GM18508 (cell line): ENCODE measurements around the gene UTF1.
"Not testable (repeated sequence)": the region's sequence is repeated elsewhere in the genome, so short reads cannot be mapped to it uniquely, and the experiment has no call there.

ENCODE experiments used
- ATAC-seq: cut with Tn5 transposase; IDR thresholded peaks from one replicate; pipeline ENCODE4 v1.9.1; 2021; ENCODE audit warnings: moderate number of reproducible peaks; ENCODE audit not compliant: insufficient read depth, unreplicated experiment

Gene UTF1

DNA sequence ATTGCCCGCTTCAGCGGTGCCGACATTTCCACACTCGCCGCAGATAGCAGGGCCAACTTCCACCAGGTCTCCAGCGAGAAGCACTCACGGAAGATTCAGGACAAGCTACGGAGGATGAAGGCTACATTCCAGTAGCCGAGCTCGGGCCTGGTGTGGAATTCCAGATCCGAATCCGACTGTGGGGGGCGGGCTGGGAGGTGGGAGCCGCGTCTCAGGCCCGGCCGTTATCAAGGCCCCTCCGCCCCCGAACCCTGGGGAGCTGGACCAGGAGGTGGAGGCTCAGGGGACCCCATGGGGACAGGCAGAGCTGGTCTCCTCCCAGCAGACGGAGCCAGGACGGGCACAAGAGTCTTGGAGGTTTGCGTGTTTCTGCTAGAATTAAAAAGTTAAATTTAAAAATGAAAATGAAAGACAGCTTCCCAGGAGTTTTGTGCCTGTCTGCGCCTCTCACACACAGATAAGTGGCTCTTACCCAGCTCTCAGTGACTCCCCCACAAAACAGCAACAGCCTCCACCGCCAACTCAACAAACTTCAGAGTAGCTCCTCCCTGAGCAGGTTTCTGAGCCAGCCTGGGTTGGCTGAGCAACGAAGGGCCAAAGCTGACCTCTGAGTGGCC is 5.2 kb upstream of the UTF1 start:
- ATAC-seq: no peak

DNA sequence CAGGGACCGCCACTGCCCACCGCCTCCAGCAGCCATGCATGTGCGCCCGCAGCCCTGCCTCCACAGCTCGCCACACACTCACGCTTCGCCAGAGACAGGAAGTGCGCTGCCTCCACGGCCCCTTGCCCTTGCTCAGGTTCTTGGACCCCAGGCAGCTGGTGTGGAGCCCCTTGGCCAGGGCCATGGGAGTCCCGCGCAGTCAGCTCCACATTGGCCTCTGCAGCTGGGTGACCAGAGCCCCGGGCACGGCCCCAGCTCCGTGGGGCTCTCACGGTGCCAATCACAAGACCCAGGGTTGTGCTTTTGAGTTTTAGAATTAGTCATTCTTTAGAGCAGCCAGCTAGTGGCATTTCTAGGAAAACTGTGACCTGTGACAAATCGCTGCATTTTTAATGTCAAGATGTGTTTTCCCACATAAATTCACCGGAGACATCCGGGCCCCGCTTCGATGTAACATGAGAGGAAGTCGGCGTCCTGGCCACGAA is 4.3 kb upstream of the UTF1 start:
- no peak for ATAC-seq

DNA sequence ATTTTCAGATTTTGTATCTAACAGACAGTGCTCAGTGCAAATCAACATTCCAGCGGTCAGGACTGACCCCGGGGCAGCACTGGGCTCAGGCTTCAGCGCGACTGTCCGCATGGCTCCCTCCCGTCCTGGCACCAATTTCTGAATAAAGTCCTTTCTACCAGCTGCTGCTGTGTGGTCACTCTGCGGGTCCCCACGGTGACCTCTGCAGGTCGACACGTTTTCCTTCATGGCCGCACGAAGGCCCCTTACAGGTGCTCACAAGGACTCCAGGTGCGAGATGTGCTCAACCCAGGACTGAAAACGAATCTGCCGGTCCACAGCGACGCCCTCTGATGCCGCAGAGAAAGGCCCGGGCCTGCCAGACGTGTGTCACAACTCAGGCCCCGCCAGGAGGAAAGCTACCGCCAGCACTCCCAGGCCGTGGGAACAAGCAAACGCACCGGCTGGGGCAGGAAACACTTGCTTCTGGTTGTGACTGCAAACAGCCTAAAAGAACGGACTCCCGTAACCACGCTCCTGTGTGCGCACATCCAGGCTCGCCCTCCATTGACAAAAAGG is 3.7 kb upstream of the UTF1 start:
- no peak for ATAC-seq

DNA sequence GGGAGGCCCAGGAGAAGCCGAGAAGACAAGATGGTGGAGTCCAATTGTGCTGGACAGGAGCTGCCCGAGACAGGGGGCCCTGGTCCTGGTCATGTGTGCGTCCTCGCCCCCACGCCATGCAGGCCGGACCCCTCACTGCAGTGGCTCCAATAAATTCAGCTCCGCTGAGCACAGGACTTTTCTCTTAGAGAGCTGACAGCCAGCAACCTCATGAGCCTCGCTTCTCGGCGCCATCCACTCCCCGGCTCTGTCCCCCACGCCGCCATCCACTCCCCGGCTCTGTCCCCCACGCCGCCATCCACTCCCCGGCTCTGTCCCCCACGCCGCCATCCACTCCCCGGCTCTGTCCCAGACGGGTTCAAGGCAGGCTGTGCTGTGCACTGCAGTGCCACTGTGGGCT is 2.8 kb upstream of the UTF1 start:
- no peak for ATAC-seq

DNA sequence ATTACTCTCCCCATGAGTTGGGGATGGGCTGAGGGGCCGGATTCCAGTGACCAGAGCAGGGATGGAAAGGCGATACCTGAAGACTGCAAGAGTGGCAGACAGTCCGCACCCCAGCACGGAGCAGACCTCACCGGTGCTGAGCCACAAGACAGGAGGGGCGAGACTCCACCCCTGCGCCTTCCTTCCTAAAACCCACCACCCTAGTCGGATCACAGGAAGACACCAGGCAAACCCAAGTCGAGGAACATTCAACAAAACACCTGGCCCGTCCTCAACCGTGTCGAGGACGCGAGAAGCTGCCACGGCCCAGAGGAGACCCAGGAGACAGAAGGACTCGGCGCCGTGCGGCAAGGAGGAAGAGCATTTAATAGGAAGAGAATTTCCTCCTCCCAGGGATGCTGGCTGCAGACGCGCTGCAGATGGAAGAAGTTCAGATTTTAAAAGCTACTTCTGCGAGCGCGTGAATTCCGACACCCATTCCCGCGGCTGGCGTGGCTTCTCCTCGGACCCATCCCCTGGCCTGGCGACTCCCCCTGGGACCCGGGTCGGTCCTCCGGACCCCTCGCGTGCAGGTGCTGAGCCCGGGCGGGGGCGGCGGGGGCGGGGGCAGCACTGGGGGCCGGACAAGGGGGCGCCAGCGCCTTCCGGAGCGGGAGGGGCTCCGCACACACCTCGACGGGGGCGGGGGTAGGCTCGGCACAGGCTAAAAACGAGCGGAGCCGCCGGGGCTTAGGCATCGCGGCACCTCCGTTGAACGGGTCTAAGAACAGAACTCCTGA is 563 bp upstream of the UTF1 start:
- ATAC-seq: no peak

DNA sequence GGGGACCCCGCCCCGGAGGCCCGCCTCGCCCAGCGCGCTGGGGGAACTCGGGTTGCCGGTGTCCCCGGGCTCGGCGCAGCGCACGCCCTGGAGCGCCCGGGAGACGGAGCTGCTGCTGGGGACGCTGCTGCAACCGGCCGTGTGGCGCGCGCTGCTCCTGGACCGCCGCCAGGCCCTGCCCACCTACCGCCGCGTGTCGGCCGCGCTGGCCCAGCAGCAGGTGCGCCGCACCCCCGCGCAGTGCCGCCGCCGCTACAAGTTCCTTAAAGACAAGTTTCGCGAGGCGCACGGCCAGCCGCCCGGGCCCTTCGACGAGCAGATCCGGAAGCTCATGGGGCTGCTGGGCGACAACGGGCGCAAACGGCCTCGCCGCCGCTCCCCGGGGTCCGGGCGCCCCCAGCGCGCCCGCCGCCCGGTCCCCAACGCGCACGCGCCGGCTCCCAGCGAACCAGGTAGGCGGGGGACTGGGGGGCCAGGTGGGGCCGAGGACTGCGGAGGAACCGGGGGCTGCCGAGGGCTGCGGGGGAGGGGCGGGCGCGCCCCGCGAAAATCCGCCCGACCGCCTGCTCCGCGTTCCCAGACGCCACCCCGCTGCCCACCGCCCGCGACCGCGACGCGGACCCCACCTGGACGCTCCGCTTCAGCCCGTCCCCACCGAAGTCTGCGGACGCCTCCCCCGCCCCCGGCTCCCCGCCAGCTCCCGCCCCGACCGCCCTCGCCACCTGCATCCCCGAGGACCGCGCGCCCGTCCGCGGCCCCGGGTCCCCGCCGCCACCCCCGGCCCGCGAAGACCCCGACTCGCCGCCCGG is 574 bp downstream of the UTF1 start:
- no peak for ATAC-seq

DNA sequence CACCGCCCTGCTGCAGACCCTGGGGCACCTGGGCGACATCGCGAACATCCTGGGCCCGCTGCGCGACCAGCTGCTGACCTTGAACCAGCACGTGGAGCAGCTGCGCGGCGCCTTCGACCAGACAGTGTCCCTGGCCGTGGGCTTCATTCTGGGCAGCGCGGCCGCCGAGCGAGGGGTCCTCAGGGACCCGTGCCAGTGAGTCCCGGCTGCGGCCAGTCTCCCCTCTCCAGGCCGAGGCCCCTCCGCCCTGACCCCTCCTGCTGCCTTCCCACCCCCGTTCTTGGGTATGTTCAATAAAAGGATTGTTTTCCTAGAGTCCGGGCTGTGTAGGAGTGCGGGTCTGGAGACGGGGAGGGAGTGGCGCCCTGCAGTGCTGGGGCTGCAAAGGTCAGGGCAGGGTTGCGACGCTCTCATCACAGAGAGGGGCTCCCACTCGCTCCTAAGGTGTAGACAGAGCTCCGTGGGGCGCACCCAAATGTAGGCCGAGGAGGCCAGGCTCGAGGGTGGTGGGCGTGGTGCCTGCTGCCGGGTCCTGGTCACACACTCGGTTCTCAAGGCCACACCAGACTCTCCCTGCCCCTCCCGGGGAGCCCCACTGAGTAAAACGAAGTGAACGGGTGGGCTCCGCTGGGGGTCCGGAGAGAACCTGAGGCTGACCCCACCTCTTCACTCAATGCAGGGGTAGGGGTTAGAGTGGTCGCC is 1.4 kb downstream of the UTF1 start:
- ATAC-seq: no peak

DNA sequence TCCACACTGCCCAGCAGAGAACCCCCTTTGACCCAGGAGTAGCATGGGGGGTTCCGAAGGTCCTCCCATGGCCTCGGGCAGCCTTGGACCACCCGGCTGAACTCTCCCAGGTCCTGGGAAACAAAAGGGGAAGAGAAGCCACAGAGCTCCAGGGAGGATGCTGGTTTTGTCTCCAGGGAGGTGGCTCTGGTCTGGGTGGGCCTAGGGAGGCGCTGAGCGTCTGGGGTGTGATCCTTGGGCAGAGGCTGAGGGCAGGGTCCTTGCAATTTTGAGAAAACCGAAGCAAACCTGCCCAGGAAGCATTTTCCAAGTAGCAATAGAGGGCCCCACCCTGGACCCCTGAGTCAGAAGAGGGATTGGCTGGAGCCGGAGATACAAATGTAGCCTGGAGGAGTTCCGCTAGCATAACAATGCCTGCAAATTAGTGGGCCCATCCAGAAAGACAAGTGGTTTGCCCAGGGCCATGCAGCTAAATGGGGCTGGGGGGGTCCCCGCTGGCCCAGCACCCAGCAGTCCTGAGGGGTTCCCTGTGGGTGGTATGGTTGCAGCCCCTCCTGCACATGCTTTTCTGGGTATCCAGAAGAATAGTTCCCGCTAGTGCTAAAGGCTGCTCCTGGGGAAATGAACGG is 2.0 kb downstream of the UTF1 start:
- ATAC-seq: no peak

DNA sequence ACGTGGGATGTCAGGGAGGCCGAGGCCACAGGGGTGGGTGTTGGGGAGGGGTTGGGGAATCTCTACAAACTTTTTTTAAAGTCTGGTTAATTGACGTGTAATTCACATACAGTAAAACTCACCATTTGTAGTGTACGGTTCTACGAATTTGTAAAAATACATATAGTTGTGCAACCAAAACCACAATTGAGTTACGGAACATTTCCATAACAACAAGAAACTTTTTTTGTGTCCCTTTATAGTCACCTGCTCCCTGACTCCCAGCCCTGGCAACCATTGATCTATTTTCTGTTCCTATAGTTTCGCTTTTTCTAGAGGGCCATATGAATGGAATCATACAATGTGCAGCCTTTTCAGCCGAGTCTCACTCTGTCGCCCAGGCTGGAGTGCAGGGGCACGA is 4.8 kb downstream of the UTF1 start:
- not testable (repeated sequence) for ATAC-seq

DNA sequence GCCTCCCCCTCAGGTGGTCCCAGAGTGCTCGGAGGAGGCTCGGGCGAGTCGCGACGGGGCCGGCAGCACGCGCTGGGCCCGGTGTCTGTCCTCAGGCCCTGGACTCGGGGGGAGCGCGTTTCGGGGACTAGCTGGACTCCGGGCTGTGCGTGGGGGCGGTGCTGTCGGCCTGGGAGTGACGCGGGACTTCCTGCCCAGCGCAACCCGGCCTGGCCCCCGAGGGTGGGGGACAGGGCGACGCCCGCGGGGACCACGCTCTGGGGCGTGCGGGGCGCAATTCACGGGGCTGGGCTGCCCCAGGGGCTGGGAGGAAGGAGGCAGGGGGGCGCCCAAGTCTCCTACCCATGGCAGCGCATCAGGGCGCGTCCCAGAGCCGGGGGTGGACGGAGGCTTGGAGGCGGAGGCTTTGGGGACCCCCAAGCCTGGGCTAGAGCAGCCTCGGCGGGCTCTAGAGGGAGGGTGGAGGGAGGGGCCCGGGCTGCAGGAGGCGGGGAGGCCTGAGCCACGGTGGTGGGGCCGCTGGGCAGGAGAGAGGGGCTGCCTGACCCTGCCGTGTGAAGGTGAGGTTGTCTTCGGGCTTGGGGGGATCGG is 5.3 kb downstream of the UTF1 start:
- no peak for ATAC-seq

DNA sequence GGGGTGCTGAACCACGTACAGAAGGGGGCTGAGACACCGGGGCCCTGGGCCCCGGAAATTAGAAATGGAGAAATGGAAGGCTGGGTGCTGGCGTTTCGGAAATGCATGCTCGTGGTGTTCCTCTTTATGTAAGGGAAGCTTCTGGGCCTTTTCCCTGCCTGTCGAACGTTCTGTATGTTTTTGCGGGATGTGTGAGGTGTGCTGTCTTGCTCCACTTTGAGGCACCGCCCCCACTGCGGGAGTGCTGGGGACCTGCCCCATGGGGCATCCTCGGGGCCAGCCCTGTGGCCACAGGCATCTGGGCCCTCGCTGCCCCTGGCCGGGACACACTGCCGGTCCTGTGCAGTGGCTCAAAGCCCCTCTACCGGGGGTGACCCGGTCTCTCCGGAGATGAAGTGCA is 5.9 kb downstream of the UTF1 start:
- no peak for ATAC-seq

DNA sequence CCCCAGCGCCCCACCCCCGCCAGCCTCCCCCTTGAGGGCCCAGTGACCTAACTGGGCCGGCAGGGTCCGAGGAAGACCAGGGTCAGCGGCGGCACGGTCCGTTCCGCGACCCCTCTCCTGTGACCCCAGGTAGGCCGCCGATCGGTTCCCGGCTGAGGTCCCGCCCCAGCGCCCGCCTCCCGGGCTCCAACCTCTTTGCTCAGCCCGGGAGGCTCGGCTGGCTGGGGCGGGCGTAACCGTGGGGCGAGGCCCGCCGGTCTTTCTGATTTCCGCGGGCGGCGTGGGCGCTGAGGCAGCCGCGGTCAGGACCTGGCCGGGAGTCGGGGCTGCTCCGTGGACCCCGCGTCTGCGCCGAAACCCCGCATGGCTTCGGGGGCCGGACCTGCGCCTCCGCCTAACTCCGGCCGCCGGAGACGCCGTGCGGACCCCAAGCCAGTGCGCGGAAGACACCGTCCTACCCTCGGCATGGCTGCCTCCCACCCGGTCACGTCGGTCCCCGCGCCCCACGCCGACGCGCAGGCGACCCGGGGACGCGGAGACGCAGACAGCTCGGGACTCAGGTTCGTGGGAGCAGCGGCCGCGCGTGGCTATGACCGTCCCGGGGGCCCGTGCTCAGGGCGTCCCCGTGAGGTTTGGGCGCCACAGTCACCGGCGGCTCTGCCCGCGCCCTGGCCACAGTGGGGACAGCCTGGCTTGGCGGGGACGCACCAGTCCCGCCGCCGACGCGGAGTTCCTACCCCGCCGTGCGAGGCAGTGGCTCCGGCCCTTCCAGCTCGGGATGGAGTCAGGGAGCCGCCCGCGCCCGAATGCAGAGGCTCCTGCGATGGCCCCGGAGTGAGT is 6.6 kb downstream of the UTF1 start:
- ATAC-seq: no peak

DNA sequence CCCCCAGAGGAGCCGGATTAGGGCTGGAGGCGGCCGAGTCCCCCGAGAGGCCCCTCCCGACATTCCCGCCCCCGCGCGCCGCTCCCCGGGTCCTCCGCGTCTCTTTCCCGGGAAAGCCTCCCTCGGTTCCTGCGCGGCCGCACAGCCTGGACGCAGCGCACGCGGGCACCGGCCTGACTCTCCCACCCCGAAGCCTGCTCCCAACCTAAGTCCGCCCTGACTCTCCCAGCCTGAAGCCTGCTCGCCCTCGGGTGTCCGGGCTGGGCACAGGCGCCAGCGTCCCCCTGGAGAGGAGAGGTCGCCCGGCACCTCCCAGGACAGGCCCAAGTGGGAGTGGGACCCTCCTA is 7.2 kb downstream of the UTF1 start:
- ATAC-seq: no peak

DNA sequence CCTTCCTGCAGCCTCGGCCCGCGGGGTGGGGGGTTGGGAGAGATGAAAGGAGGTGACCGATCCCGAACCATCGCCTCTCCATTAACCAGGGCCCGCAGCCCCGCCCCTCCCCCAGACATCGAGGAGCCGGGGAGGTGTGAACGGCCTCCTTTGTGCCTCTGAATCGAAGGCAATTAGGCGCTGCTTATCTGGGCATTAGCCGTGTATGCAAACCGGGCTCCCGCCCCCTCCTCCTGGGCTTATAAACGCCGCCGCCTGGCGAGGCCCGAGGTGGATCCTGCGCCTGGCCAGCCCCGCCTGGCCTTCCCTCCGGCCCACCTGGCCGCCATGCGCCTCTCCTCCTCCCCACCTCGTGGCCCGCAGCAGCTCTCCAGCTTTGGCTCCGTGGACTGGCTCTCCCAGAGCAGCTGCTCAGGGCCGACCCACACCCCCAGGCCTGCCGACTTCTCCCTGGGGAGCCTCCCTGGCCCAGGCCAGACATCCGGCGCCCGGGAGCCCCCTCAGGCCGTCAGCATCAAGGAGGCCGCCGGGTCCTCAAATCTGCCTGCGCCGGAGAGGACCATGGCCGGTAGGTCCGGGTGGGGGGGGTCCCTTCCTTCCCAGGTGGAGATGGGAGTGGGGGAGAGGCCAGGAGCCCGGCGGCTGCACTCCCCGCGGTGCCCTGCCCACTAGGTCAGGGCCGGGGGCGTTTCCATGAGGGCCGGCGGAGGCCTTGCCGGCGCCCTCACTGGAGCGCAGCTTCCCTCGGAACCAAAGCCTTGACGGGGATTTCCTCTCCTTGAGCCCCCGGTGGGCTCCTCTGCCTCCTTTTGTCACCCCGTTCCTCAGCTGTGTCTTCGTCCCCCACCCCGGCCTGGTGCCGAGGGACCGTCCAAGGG is 7.8 kb downstream of the UTF1 start, which contains the start of gene VENTX:
Gene VENTX (plus strand): TSS at position 268 of the 878 bp plus-strand sequence. CDS start 60 bp downstream, at position 328.
- ATAC-seq: no peak

DNA sequence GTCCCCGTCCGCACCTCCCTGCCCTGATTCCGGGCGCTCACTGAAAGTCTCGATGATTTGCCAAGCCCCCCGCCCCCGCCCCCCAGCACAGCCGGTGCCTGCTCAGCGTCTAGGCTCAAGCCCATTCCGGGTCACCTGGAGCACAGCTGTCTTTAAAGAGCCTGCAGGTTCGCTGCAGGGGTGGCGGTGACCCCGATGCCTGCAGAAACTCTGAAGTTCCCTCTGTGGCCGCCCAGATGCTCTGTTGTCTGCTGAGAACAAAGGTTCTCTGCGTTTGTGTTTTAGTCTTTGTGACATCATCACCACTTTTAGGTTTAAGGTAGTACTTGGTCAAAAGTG is 8.4 kb downstream of the UTF1 start:
- no peak for ATAC-seq

DNA sequence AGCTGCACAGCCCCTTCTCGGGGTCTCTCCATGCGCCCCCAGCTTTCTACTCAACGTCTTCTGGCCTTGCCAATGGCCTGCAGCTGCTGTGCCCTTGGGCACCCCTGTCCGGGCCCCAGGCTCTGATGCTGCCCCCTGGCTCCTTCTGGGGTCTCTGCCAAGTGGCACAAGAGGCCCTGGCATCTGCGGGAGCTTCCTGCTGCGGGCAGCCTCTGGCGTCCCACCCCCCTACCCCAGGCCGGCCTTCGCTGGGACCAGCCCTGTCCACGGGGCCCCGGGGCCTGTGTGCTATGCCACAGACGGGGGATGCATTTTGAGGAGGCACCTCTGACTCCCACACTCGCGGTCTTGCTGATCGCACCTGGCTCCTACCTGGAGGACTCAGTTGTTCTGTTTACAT is 10.0 kb downstream of the UTF1 start:
- no peak for ATAC-seq

DNA sequence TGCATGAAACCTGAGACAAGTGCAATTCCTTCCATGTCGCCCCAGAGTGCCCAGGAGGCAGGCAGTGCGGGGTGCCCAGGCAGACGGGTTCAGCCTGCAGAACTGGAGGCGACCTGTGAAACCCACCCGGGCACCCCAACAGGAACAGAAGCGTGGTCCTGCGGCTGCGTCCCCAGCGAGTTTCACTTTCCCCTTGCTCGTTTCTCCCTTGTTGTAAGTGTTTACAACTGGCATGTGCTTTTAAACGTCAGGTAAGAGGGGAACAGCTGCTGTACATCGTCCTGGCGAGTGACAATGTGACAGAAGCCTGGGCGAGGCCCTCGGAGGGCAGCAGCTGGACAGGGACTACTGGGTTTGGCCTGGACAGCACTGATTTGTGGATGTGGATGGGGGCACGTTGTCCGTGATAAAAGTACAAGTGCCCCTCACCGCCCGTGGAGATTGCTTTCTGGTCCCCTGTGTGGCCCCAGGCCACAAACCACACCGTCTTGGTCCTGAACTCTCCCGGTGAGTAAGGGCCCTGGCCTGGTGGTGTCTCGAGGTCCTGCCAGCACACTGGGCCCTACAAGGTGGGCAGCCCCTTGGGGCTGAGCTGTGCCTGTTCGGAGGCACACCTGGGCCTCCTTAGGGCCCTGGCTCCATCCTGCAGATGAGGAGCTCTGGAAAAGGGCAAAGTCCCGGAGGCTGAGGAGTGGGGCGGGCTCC is 11.6 kb downstream of the UTF1 start:
- no peak for ATAC-seq
